Stimulated activated CD4-positive, alpha-beta T cell treated with anti-CD3 and anti-CD28 coated beads, Interleukin-2, amount 100 ng/mL, for 24 hours (primary cell): ENCODE results near the gene ACER3.
"Not testable (repeated sequence)": the region's sequence is repeated elsewhere in the genome, so short reads cannot be mapped to it uniquely, and the experiment has no call there.

Source experiments
- DNase-seq, 2 donors: peaks; one replicate each; pipeline ENCODE4 v3.0.0-alpha.2; 2020

Gene ACER3

GRCh38 chr11:76944225-76944624, 83.5 kb downstream of the ACER3 start:
- no peak for DNase-seq

GRCh38 chr11:76946223-76946622, 85.5 kb downstream of the ACER3 start:
- DNase-seq = no peak

GRCh38 chr11:76947190-76947589, 86.5 kb downstream of the ACER3 start:
- DNase-seq = no peak

GRCh38 chr11:76947800-76948199, 87.1 kb downstream of the ACER3 start:
- DNase-seq = no peak

DNA sequence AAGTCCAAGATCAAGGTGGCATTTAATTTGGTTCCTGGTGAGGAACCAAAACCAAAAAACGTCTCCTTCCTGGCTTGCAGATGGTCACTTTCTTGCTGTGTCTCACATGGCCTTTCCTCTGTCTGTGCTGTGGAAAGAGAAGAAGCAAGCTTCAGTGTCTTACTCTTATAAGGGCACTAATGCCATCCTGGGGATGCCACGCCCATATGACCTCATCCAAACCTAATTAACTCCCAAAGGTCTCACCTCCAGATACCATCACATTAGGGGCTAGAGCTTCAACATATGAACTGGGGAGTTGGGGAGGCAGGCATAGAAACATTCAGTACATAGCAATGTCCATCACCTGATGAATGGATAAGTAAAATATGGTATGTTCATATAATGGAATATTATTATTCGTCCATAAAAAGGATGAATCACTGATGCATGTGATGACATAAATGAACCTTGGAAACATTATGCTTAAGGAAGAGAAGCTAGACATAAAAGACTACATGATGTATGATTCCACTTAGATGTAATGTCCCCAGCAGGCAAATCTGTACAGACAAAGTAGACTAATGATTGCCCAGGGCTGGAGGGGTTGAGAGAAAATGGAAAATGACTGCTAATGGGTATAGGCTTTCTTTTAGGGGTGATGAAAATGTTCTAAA, 94.9 kb downstream of the ACER3 start:
- no peak for DNase-seq

DNA sequence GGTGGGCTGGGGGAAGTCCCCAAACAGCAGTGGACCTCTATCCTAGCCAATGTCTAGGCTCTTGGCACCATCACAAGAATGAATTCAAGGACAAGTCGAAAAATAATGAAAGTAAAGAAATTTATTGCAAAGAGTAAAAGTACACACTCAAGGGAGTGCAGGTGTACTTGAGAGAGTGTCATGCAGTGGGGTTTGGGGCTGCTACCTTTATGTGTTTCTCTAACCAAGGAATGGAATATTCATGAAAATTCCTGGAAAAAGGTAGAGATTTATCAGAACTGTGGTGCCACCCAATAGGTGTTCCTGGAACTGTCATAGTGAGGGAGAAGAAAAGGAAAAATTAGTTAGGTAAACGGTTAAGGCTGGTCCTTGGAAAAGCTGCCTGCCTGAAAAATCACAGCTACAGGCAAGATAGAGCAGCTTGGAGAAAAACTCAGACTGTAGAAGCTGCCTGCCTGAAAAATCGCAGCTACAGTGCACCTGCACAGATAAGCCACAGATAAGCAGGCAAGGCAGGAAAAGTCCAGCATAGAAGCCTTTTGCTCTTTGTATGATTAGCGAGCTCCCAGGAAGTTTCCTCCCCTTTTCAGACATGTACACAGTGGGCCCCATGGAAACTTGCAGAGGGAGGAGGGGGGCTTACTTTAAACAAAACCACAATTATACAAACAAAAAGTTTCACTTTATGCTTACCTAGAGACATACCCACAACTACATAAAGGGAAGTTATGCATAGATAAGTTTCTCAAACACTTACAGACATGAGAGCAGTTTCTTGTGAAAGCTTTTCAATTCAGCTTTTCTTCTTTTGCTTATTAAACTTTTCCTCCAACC, 102.1 kb downstream of the ACER3 start:
- DNase-seq = no peak

GRCh38 chr11:76963417-76964168, 102.9 kb downstream of the ACER3 start:
- not testable (repeated sequence) for DNase-seq

- no peak for DNase-seq
Measured at GRCh38 chr11:76972051-76972450, 111.3 kb downstream of the ACER3 start.

DNA sequence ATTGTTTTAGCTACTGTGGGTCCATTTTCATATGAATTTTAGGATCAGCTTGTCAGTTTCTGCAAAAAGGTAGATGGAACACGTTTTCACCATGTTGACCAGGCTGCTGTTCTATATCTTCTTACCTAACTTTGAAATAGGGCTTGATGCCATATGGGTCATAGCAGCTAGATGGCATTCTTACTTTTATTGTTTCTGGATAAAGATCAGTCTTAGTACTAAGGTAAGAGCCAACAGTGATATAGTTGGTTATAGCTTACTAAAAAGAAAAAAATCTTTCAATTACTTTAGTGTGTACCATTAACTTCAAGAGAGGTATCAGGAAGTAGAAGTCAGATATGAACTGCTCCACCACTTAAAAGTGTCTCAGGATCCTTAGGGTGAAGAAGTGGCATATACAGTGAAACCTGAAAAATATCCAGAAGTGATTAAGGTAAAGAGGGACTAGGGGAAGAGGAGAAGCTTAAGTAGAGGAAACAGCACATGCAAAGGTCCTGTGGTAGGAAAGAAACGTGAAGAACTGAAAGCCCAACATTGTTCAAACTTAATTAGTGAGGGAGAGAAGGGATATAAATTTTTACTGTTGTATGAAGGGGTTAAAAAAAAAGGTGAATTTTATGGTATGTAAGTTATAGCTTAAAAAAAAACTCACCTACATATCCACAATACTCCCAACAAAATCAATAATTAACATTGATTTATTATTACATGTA, 113.6 kb downstream of the ACER3 start:
- DNase-seq = no peak

DNA sequence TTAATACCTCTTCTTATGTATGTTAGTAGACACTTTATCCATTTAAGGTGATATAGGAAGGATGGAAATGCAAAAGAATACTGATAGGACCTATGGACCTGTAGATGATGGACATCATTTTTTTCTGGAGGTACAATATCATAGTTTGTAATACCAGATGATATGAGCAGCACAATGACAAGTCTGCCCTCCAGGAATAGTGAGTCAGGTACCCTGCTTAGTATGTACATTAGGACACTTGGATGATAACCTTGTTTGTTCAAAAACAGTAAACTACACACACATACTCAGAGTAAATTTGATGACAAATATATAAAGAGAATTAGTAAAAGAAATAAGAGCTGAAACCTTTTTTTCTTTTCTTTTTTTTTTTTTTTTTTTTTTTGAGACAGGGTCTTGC, 114.8 kb downstream of the ACER3 start:
- DNase-seq = no peak

- DNase-seq = no peak
Measured at GRCh38 chr11:76977791-76978190, 117.1 kb downstream of the ACER3 start.

DNA sequence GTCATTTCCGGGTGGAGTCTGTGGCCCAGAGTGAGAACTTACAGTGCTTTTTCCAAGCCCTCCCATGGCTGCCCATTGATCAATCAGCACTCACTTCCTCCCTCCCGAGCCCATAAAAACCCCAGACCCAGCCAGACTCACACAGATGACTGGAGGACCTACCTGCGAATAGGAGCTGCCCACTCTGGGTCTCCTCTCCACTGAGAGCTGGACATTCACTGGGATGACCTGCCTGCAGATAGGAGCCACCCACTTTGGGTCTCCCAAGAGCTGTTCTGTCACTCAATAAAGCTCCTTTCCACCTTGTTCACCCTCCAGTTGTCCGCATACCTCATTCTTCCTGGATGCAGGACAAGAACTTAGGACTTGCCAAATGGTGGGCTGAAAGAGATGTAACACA, 117.5 kb downstream of the ACER3 start:
- no peak for DNase-seq

DNA sequence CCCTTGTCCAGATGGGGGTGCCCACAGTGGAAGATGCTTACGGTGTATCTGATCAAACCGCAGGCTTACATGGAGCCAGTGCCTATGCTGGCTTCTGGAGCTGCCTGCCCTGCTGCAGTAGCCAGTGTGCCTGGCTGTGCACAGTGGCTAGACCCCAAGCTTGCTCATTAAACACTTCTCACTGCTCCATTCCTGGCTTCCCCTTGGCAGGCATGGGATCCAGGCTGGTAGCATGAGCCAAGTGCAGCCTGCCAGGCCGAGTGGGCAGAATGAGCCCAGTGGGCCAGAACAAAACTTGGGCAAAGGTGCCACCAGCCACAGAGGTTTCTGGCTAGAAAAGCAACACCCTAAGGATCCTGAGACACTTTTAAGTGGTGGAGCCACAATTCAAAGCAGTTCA, 118.1 kb downstream of the ACER3 start:
- DNase-seq = no peak

DNA sequence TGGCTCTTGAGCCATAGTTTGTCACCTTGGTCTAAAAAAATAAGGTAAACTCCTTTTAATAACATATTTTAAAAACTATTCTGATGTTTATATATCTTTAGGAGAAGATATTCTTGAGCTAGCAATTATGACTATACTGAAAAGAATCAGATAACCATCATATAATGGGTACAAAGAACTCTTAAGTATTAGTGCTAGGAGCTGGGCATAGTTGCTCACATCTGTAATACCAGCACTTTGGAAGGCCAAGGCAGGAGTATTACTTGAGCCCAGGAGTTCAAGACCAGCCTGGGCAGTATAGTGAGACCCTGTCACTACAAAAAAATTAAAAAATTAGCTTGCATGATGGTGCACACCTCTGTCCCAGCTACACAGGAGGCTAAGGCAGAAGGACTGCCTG, 119.5 kb downstream of the ACER3 start:
- no peak for DNase-seq

- DNase-seq = no peak
Measured at GRCh38 chr11:76984743-76985142, 124.0 kb downstream of the ACER3 start.

GRCh38 chr11:76987203-76987602, 126.5 kb downstream of the ACER3 start:
- DNase-seq = no peak

- DNase-seq = no peak
Measured at GRCh38 chr11:76990628-76991027, 129.9 kb downstream of the ACER3 start.

DNA sequence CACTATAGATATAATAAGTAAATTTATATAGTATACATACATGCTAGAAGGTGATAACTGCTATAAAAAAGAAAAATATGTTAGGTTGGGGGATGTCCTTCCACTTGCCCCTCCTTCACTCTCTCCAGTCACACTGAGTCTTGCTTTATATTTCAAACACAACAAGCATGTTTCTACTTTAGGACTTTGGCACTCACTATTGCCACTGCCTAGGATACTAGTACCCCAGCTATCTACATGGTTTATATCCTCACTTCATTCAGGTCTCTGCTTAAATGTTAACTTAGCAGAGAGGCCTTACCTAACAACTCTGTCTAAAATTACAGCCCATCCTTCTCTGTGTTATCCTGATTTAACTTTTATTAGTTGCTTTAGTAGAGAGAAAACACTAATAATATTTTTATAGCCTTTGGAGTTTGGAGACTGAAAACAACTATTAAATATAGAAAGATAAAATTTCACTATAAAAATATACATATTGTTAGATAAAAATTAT, 134.4 kb downstream of the ACER3 start:
- no peak for DNase-seq

- no peak for DNase-seq
Measured at GRCh38 chr11:76997512-76997911, 136.8 kb downstream of the ACER3 start.

DNA sequence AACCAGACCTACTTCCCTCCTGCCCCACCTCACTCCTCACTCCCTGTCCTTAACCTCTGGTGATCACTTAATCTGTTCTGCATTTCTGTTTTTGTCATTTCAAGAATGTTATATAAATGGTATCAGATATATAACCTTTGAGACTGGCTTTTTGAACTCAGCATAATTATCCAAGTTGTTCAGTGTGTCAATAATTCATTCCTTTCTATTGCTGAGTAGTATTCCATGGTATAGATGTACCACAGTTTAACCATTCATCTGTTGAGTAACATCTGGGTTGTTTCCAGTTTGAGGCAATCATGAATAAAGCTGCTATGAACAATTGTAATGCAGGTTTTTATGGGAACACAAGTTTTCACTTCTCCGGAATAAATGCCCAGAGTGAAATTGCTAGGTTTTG, 138.9 kb downstream of the ACER3 start:
- no peak for DNase-seq

GRCh38 chr11:77001613-77002012, 140.9 kb downstream of the ACER3 start:
- no peak for DNase-seq

DNA sequence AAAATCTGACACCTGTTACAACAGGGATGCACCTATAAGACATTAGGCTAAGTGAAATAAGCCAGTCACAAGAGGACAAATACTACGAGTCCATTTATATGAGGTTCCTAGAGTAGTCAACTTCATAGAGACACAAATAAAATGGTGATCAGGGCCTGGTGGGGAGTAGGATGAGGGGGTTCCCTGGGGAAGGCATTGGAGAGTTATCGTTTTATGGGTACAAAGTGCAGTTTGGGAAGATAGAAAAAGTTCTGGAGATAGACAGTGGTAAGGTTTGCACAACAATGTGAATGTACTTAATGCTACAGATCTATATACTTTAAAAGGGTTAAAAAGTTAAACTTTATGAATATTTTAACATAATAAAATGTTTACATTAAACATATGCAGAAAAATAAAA, 142.1 kb downstream of the ACER3 start:
- DNase-seq = no peak

- no peak for DNase-seq
Measured at GRCh38 chr11:77003963-77004362, 143.2 kb downstream of the ACER3 start.
